HG02571 (cell line): ENCODE results near the gene WASF2.
"Not testable (repeated sequence)": the region's sequence is repeated elsewhere in the genome, so short reads cannot be mapped to it uniquely, and the experiment has no call there.

Source experiments
- ATAC-seq: cut with Tn5 transposase; IDR thresholded peaks from one replicate; pipeline ENCODE4 v1.9.1; 2021; ENCODE audit warnings: mild to moderate bottlenecking, moderate library complexity; ENCODE audit not compliant: unreplicated experiment

Gene WASF2

DNA sequence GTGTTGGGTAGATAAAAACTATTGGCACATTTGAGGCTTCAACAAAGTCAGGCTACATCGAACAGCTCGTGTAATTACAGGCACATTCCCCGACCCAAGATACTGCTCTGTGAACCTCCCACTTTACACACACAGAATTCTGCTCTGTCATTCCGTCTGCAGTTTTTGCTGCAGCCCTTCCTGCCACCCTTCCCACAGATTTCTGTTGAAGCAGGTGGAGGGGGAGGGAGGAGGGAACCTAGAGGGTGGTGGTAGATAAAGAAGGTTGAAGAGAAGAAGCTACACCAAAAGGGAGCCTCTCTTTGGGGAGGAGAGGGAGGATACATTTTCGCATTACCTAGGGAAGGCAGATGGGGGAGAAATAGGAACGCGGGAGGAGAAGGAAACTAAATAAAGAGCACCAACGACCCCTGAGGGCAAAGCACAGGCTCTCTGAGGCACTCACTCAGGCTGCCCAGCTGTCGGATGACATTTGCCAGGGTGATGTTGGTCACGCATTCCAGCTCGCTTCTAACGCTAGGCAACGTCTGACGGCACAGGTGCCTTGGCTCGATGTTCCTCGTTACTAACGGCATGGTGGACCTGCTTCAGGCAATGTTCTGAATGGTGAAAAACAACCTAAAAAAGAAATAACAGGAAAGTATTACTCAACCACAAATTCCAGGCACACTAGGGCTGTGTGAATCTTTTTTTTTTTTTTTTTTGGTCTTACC is 61.5 kb downstream of the WASF2 start:
- ATAC-seq: no peak

DNA sequence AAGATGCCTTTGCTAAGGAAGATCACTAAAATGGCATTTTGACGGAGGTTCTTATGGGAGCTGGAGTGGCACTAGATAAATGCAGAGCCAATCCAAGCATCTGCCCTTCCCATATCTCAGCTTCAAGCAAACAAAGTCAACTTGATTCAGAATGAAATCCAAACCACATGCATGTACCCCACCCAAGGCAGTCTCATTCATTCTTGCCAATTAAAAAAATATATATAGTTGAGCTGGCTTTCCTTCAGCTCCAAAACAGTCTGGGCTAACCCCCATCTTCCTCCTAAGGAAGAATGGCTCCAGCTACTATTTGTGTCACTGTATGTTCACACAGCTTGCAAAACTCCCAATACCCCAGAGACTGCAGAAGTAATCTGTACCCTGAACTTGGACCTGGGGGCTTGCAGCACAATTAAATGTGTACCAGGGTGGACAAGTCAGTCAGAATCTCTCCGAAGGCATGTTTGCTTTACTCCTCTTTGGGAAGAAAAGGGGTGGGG is 62.1 kb downstream of the WASF2 start:
- ATAC-seq: no peak

DNA sequence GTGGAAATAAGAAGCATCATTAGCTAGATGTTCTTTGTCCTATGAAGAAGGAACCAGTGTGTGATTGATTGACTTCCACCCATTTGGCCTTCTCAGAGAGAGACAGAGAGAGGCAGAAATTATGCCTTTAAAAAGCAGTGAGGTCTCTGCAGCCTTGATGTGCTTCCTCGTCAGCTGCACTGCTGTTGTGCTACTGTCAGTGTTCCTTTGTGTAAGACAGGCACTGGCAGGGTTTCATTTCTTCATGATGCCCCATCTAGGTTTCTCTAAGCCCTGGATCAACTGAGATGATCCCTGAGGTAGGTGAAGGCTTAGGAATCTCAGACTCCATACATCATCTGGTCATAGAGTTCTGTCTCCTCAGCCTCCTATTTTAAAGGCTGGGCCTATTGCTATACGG is 62.6 kb downstream of the WASF2 start:
- no peak for ATAC-seq

- ATAC-seq: no peak
Measured at GRCh38 chr1:27423709-27424108, 66.3 kb downstream of the WASF2 start.

- ATAC-seq: no peak
Measured at GRCh38 chr1:27418326-27419185, 71.4 kb downstream of the WASF2 start.

- ATAC-seq: no peak
Measured at GRCh38 chr1:27417713-27418112, 72.3 kb downstream of the WASF2 start.

DNA sequence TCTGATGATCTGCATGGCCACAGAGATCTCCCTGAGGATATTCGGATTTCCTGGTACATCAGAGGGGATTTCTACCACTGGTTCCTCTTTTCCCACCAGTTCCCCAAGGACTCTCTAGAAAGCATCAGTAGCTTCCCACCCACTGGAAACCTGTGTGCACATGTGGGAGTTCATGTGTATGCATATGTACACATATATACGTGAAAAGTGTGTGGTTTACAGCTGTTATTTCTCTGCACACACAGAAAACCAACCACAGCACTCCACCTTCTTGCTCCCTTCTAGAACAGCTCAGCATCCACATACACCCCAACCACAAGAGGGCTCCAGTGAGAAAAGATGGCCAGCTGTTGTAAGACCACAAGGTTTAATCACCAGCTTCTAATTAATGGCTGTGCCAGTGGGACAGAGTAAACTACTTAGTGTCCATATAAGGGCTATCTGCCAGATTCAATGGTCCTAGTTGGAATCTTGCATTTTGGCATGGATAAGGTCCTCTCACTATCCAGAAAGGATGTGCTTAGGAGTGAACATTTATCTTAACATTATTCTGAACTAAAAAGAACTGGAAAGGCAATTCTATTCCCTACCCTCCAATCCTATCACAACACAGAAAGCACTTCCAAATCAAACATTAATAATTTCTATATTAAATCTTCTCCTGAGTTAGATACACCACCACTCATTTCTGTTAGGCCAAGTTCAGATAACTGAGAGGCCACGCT is 73.4 kb downstream of the WASF2 start:
- ATAC-seq: no peak

DNA sequence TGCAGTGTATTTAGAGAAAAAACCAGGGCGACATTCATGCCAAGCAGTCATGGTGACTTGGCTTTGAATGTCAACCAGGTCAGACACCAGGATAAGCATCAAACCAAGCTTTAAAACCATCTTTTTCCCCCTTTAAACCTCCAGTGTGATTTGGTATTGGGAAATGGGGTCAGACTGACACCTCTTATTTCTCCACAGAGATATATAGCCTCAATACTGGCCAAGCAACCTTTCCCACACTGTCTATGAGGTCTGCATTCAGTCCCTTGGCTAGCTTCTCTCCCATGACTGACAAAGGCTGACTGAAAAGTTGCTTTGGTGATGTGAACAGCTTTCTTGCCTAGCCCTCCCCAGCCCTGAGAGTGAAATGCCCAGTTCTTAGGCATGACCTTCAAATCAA is 75.9 kb downstream of the WASF2 start:
- no peak for ATAC-seq

DNA sequence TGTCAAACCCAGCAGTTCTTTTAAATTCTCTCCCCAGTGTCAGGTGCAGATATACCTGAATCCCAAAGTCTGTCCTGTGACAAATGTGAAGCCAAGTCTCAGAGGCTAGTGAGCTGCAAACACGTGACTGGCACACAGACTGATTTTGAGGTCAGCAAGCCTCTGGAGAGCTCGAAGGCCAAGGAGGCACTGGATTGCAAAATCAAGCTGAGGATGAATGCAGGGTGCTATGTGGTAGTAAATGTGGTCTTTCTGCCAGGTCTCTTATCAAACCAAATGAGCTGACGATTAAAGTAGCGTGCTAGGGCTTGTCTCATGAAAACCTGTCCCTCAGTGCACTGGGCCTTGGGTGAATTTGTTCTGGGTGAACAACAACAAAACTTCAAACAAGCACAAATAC is 77.0 kb downstream of the WASF2 start:
- no peak for ATAC-seq

DNA sequence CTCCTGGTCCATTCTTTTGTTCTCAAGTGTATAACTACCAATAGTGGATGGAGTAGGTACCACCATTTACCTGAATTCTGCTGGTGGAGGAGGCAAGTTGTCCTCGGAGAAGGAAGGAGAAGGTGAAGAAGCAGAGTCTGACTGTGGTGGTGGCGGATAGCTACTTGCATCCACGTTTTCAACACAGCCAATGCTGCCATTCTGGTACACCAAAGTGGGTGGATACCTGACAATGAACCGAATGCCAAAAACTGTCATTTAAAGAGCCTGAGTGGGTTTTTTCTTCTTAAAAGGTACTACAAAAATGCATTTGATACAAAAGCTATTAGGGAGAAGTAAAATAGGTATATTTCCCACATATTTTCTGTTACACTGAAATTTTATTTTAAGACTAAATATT is 77.5 kb downstream of the WASF2 start:
- no peak for ATAC-seq

DNA sequence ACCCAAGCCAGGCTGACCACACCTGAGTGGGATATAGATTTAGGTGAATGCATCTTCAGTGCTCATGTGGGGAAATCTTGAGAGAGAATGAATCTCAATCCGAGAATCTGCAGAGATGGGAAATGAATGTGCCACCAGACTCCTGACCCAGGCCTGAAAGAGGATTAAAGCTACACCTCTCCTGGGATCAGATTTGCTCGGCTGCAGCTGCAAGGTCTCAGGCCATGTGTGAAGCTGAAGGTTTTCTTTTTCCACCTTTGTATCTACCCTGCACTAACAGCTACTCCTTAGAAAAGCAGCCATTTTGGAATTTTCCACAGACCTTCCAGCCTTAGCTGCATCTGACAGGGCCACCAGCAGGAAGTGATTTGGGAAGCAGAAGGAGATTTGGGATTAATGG is 79.3 kb downstream of the WASF2 start:
- no peak for ATAC-seq

DNA sequence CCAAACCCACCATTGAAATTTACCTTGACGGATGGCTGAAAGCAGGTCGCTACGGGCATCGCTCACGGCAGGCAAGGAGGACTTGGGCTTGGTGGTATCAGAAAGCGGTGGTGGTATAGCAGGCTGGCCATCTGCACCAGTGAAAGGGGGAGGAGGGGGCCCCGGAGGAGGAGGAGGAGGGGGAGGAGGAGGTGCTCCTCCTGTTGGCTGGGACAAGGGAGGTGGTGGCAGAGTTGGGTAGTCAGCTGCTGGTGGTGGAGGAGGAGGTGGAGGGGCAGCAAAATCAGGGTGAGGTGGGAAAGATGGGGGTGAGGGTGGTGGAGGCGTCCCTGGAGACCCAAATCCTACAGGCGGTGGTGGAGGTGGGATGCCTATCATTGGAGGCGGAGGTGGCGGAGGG is 80.3 kb downstream of the WASF2 start:
- no peak for ATAC-seq

DNA sequence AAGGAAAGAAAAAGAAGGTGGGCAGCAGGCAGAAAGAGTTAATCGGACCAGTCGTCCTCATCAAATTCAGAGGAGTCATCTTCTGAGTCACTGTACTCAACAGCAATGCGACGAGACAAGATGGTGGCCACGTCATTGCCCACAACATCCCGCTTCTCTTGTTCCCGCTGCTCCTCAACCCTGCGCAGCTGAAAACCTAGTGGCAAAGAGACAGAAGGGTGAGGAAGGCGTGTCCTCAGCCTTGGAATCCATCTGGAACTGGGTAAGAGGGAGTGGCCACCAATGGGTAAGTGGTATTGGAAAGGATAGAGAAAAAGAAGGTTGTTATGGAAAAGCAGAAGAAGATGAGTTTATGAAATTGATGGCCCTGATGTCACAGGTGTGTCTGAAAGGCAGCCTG is 81.8 kb downstream of the WASF2 start:
- ATAC-seq: no peak

GRCh38 chr1:27406791-27407190 is 83.2 kb downstream of the WASF2 start:
- not testable (repeated sequence) for ATAC-seq

GRCh38 chr1:27406362-27406680 is 83.6 kb downstream of the WASF2 start:
- no peak for ATAC-seq

DNA sequence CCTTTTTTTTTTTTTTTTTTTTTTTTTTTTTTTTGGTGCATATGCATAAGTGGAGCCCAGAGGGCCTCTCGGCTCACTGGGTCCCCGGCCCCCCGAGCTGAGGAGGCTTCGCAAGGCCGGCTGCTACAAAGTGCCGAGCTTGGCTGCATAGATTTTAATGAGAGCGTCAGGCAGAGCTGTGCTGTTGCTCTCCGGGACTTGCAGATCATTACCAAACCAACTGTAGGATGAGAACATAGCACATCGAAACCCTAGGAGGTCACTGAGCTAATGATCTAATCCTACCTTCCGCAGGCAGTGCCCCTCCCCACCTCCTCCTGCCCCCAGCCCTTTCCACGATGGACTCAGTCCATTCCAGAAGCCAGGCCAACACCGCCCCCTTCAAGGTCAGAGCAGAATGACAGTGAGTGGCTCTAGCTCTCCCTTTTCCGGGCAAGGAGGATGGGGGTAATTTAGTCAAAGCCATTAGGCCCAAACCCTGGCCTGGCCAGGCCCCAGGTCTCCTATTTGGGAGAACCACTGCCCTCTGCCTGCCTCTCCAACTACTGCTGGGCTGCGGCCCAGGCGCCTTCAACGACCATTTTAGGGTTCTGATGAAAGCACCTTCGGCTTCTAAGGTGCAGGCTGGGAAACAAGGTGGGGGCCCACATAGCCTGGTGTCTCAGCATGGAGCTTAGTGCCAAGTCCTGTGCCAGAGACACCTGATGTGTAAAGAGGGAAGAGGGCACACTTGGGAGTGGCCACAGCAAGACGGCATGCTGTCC is 84.2 kb downstream of the WASF2 start:
- ATAC-seq: not testable (repeated sequence)

- no peak for ATAC-seq
Measured at GRCh38 chr1:27405074-27405473, 84.9 kb downstream of the WASF2 start.

GRCh38 chr1:27403931-27404330 is 86.0 kb downstream of the WASF2 start:
- ATAC-seq: no peak

DNA sequence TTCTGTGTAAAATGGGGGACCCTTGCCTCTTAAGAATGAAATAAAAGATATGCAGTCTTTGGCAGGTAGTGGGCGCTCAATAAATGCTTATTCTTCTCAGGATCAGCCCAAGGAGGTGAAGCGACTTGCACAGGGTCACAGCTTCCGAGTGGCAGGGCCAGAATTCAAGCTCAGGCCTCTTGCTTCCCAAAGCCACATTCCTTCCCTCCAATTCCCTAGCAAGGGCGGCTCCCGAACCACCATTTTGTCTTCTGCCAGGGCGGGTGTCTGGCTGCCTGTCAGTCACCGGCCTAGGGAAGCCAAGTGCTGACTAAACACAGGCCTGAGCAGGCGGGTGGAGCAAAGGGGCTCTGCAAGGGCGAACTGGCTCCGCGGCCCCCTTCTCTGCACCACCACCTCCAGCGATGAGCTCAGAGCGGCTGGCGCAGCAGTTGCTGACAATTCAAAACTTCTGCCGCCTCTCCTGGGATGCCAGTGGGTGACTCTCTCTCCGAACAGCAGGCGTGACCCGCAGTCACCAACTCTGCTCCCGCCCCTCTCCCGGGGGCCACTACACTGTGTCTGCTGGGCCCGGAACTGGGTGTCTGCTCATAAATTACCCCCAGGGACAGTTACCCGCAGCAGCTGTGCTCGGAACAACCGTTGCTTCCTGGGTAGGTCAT is 86.8 kb downstream of the WASF2 start:
- ATAC-seq: no peak

DNA sequence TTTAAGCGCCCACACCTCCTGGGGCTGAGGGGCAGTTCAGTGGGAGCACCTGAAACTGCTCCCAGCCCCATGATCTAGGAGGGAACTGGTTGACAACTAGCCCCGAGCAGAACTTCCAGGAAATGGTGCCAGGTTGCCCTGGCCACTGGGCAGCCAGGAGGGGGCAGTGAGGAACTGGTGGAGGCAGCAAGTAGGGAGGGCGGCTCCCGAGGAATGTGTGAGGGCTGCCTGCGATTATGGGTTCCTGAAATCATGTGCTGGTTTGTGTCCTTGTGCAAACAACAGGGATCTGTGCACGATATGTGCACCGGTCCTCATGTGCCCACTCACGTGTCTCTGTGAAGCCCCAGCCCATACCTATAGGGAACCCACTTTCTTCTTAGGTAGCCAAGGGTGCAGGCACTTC is 87.6 kb downstream of the WASF2 start:
- no peak for ATAC-seq
